CD4-positive, alpha-beta T cell treated with Interleukin-6 at 100 ng/mL for 8 hours (primary cell): Measurements from ENCODE around the gene AGBL1.
"Not testable (repeated sequence)": the region's sequence is repeated elsewhere in the genome, so short reads cannot be mapped to it uniquely, and the experiment has no call there.

ENCODE experiments used
- DNase-seq: peaks from one replicate; pipeline ENCODE4 v3.0.0-alpha.2; 2020; ENCODE audit warnings: mixed read lengths, low spot score

AGBL1 gene

GRCh38 chr15:86082619-86083380 lies 3.1 kb downstream of the AGBL1 start:
- DNase-seq: no peak

DNA sequence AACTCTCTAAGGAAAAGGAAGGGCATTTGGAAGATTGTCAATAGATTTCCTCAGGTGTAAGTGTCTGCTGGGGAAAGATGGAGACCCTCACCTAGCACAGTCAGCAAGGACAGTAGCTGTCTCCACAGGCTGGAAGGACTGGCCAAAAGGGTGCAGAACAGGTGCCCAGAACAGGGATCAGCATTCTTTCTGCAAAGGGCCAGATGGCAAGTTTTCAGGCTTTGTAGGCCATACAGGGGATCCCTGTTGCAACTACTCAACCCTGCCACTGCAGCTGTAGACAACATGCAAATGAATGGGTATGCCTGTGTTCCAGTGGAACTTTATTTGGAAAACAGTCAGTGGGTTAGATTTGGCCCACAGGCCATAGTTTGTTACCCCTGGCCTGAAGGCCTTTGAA lies 8.1 kb downstream of the AGBL1 start:
- no peak for DNase-seq

DNA sequence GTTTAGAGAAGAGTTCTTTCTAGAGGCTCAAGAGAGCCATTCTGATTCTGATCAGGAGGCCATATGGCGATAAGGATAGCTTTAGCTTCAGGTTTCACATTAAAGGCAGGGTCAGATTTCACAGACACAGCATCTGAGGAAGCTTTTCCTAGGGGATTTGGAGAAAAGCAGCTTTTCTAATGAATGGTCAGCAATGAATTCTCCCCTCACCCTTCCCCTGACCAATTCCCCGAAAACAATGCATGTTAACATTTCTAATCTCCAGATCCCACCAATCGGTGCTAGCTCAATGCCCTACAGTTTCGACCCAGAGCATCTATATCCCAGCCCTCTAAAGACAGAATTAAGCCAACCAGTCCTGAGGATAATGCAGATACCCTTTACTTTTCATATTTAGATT lies 9.8 kb downstream of the AGBL1 start:
- DNase-seq: no peak

- no peak for DNase-seq
Observed at GRCh38 chr15:86101818-86102217, 22.1 kb downstream of the AGBL1 start.

DNA sequence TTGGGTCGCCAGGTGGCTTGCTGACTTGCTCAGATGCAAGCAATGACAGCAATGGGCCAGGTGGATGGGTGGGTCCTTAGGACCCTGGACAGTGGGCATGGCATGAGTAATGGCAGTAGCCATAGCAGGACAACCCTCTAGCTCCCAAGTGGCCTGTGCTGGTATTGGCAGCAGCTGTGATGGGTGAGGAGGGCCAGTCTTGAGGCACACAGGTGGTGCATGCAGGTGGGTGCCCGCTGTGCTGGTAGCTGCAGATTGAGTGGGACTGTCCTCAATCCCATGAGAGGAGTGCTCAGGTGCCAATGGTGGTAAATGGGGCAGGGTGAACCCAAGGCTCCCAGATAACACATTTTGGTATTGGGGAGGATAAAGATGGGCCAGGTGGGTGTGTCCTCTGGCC lies 24.2 kb downstream of the AGBL1 start:
- no peak for DNase-seq

DNA sequence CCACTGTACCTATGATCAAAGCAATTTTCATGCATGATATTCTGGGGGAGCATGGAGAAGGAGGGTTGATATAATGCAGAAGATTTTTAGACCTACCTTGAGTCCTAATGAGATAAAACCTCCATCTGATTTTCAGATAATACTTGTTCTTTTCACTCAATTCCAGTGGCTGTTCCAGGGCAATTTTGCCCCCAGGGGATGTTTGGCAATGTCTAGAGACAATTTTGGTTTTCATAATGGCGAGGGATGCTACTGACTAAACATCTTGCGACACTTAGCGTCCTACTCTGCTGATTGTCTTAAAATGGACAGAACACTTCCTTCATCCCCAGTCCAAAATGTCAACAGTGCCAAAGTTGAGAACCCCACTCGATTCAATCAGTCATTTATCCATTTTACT lies 26.6 kb downstream of the AGBL1 start:
- DNase-seq: no peak

- no peak for DNase-seq
Observed at GRCh38 chr15:86115145-86115801, 35.6 kb downstream of the AGBL1 start.

DNA sequence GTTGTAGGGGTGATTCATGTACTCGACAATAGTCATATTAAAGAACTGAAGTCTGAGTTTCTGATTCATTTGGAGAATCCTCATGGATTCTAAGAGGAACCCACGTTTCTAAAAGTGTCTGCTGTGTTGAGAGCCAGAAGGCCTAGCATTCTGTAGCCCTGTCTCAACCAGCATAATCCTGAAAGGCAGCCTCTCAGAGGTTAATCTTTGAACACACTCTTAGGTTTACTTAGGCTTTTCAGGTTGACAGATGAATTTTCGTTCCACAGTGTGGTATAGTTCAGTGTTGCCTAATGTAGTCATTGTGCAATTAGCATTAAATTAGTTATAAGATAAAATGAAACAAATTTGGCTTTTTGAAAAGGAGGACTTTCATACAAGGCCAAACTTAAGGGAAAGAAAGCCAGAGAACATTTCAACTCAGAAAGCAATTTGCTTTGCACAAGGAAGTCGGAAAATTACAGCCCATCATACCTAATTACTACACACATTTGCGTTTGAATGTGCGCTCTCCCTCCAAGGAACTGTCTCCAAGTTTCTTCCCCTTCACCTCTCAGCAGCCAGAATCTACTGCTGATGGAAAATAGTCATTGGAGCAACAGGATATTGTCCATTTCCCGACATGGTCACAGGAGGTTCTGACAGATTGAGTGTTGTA lies 42.0 kb downstream of the AGBL1 start:
- no peak for DNase-seq

DNA sequence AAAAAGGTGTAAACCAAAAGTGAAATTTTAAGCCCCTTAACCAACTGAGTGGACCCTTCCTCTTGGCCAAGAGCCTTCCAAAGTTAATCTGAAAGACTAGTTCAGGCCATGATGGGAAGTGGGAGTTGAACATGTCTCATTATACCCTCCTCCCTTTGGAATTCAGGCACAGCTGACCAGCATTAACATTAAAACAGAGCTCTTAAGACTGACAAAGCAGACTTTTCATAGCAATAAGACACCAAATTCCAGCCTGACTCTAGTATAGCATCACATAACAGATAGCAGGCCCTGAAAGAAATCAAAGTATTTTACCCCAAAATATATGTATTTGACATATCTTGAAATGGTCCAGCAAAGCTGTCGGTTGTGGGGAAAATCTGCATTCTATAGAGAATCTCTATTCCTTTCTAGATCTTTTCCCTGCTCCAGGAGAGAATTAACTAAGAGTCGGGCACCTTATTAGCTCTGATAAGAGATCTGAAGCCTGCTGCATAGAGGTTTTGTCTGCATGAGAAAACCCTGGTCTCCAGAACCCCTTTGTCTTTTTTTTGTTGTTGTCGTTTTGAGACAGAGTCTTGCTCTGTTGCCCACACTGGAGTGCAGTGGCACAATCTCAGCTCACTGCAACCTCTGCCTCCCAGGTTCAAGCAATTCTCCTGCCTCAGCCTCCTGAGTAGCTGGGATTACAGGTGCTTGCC lies 43.2 kb downstream of the AGBL1 start:
- not testable (repeated sequence) for DNase-seq

DNA sequence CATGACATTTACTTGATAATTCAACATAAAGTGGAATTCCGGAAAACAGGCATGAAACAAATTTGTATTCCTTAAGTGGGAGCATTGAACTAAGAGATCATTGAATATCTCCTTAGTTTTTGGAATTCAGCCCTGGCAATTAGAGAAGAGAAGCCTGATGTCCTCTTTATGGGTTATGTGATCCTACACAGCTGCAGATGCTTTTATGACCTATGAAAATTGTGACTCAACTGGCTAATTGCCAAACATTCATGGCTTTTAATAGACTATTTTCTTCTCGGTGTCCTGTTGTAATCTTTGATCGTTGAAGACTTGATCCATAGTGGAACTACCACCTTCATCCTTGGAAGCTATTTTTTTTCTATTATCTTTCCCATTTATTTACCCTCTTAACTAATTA lies 46.1 kb downstream of the AGBL1 start:
- no peak for DNase-seq

DNA sequence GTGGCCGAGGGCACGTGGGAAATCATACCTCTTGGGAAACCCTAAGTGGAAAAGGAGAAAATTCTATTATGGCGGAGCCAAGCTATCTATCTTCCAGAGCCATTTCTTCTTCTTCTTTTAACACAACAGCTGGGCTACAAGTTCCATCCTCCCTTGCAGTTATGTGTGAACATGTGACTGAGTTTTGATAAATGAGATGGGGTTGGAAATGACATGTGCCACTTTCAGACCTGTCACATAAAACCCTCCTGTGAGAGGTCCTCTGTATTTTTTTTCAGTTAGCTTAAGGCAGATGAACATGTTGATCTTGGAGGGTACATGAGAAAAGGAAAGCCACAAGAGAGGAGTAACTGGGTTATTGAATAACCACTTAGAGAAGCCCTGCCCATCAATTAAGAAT lies 47.9 kb downstream of the AGBL1 start:
- no peak for DNase-seq

GRCh38 chr15:86135041-86135440 lies 55.4 kb downstream of the AGBL1 start:
- no peak for DNase-seq

GRCh38 chr15:86136861-86137260 lies 57.2 kb downstream of the AGBL1 start:
- no peak for DNase-seq

DNA sequence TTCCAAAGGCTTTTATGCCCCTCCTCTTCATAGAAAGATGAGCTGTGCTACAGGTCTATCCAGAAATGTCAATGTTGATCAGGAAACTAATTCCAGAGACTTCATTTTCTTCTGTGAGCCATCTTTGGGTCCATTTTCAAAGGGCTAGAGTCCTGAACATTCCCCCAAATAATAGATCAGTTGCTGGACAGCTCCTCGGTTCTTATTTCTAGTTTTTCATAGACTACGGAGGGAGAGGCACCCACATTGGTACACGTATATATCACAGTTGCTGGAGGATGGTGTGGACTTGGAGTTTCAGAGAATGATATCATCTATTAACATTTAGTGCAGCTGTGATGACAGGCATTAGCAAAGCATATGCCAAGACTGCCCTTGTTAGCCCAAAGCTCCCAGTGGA lies 59.1 kb downstream of the AGBL1 start:
- no peak for DNase-seq

DNA sequence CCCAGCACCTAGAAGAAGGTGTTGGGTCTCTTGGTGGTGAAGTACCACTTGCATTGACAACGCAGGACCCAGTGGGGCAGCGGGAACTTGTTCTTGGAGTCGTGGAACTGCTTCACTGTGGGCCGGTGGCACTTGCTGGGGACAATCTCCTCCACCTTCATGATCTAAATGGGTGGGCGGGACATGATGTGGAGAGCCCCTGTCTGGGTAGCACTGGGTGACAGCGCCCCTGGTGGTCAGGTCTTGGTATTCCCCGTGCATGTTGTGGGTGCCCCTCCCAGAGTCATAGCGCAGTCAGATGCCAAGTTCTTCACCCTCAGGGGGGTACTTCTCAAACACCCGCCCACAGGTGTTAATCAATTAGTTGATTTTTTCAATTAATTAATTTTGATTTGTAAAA lies 60.2 kb downstream of the AGBL1 start:
- DNase-seq: no peak

DNA sequence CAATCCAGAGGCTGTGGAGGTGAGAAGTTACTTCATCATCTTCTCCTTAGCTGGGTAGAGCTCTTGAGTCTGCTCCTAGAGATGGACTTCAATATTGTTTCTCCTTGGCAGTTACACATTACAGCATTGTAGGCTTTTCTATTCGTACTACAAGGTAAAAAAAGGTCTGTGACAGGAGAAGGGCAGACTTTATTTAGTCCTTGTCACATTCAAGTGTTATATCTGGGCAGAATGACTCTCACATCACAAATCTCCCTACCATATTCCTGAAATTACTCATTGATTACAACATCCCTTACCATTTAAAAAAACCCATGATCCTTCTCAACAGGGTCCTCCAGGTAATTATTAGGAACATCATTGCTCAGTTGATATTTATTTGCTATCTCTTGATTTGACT lies 75.0 kb downstream of the AGBL1 start:
- no peak for DNase-seq

- DNase-seq: no peak
Observed at GRCh38 chr15:86155551-86155950, 75.9 kb downstream of the AGBL1 start.

- DNase-seq: no peak
Observed at GRCh38 chr15:86157606-86158293, 78.1 kb downstream of the AGBL1 start.

DNA sequence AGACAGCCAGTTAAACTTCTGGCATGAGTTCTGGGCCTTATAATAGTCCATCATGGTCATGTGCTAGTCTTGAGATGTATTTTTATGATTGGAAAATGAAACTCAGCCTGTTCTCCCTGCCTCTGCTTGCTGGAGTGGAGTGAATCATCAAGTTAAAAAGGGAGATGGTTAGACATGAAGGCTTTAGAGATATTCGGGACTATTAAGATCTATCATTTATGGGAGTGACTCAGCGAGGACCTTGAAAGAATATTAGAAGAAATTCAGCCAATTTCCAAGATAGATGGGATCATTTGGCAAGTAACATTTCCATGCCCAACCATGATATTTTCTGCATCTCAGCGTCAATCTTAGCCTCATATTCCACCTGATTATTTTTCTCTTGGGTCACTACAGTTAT lies 79.8 kb downstream of the AGBL1 start:
- DNase-seq: no peak

DNA sequence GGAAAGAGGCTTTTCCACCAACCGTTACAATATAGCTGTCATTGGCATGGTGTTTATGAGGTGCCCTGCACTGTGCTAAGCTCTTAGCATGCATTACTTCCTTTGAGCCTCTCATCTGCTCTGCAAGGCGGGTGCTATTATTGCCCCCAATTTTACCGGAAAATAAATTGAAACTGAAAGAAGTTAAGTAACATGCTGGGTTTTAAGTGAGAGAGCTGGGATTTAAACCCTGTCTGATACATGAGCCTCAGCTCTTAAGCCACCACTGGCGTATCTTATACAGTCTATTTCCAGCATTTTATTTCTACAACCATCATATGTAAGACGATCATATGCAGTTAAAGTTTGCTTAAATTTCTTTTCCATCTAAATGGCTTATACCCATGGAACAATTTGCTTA lies 81.6 kb downstream of the AGBL1 start:
- no peak for DNase-seq

GRCh38 chr15:86162172-86162591 lies 82.5 kb downstream of the AGBL1 start:
- DNase-seq: no peak

DNA sequence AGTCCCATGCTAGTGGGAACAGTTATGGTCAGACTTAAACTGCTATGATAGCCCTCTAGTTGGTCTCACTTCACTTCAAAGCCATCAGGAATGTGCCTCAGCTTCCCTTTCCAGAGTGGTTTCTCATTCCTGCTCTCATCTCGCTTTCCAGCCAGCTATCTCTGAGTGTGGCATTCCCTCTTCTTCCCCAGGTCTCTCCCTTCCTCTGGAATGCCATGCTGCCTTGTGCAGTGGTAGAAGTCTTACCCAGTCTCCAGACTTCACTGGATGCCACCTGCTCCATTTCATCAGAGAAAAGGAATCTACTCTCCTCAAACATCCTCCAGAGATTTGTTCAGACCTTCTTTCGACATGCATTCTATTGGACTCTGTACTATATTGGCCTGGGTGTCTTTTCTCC lies 83.0 kb downstream of the AGBL1 start:
- no peak for DNase-seq
